Measurements from ENCODE around the gene CYYR1. TPM values are rescaled to one million over a fixed set of nuclear protein-coding genes. Genes with fewer than 3 reads are reported as not detected.
"Not testable (repeated sequence)": the region's sequence is repeated elsewhere in the genome, so short reads cannot be mapped to it uniquely, and the experiment has no call there.

Gene CYYR1
- total RNA-seq, 2 donors from 2014 or later = 4.3 to 5.2 TPM

GRCh38 chr21:26460621-26461020, 112.5 kb downstream of the CYYR1 start:
- Histone ChIP-seq H3K4me1 (no peaks in the 10 kb centered on the region), H3K36me3 (replicated peaks in 1 of 2; ENCODE audit: insufficient read depth in 1 of 2, low read depth in 2 of 2) (no peaks in the 10 kb centered on the region), H3K4me3 (no peak overlapping the region), H3K9me3 (no peaks in the 10 kb centered on the region), H3K27me3 (no peaks in the 10 kb centered on the region), H3K27ac (no peak overlapping the region)
- no peak for TF ChIP-seq POLR2A (IDR thresholded peaks at IDR 0.05)
- no peak for TF ChIP-seq CTCF (IDR thresholded peaks at IDR 0.05)
- WGBS, 2 donors = 70 to 88% methylated on average over 3 of the region's 3 CpGs
- ATAC-seq (no peak), DNase-seq (no peak)
- intact Hi-C loops (cut with DNase I) = no loop called here

GRCh38 chr21:26458854-26459253, 114.2 kb downstream of the CYYR1 start:
- not testable (repeated sequence) for DNase-seq
- WGBS, 2 donors = 67 to 96% methylated on average over 3 of the region's 3 CpGs

GRCh38 chr21:26457817-26458216, 115.3 kb downstream of the CYYR1 start:
- Histone ChIP-seq H3K4me1 (no peaks in the 10 kb centered on the region), H3K27ac (no peak overlapping the region), H3K27me3 (no peaks in the 10 kb centered on the region), H3K4me3 (no peak overlapping the region), H3K36me3 (replicated peaks in 1 of 2; ENCODE audit: insufficient read depth in 1 of 2, low read depth in 2 of 2) (no peaks in the 10 kb centered on the region), H3K9me3 (no peaks in the 10 kb centered on the region)
- DNase-seq = no peak
- TF ChIP-seq POLR2A (IDR thresholded peaks at IDR 0.05) (no peak), CTCF (IDR thresholded peaks at IDR 0.05) (no peak)
- ATAC-seq = no peak
- WGBS, 2 donors = 94 to 95% methylated on average over 3 of the region's 3 CpGs
- intact Hi-C loops (cut with DNase I) = no loop called here

More at GRCh38 chr21:26458854-26459253, 114.2 kb downstream of the CYYR1 start:
- H3K4me1 ChIP-seq; intact Hi-C loops (cut with DNase I); H3K27ac ChIP-seq; H3K9me3 ChIP-seq; H3K4me3 ChIP-seq; H3K27me3 ChIP-seq; H3K36me3 ChIP-seq (replicated peaks in 1 of 2; ENCODE audit: insufficient read depth in 1 of 2, low read depth in 2 of 2); ATAC-seq: not testable (repeated sequence)

GRCh38 chr21:26453267-26453666, 119.8 kb downstream of the CYYR1 start:
- intact Hi-C loops (cut with DNase I) = no loop called here
- Histone ChIP-seq H3K36me3 (replicated peaks in 1 of 2; ENCODE audit: insufficient read depth in 1 of 2, low read depth in 2 of 2) (no peaks in the 10 kb centered on the region), H3K27ac (no peak overlapping the region), H3K27me3 (no peaks in the 10 kb centered on the region), H3K4me1 (no peaks in the 10 kb centered on the region), H3K9me3 (no peaks in the 10 kb centered on the region), H3K4me3 (no peak overlapping the region)
- DNase-seq = no peak
- TF ChIP-seq CTCF (IDR thresholded peaks at IDR 0.05) (no peak), POLR2A (IDR thresholded peaks at IDR 0.05) (no peak)
- 59 to 63% methylated on average over 5 of the region's 5 CpGs for WGBS, 2 donors
- no peak for ATAC-seq

GRCh38 chr21:26451081-26451740, 121.9 kb downstream of the CYYR1 start:
- intact Hi-C loops (cut with DNase I) = no loop called here
- TF ChIP-seq CTCF (IDR thresholded peaks at IDR 0.05) = no peak
- no peak for TF ChIP-seq POLR2A (IDR thresholded peaks at IDR 0.05)
- H3K27me3 ChIP-seq = no peaks in the 10 kb centered on the region
- H3K4me3 ChIP-seq = no peak overlapping the region
- ATAC-seq (no peak), DNase-seq (no peak)
- H3K4me1 ChIP-seq = no peaks in the 10 kb centered on the region
- no peak overlapping the region for H3K27ac ChIP-seq
- H3K9me3 ChIP-seq = no peaks in the 10 kb centered on the region
- H3K36me3 ChIP-seq (replicated peaks in 1 of 2; ENCODE audit: insufficient read depth in 1 of 2, low read depth in 2 of 2) = no peaks in the 10 kb centered on the region
- 65 to 70% methylated on average over 2 of the region's 2 CpGs for WGBS, 2 donors
